ENCODE results near the gene LRRC57. TPM values are rescaled to one million over a fixed set of nuclear protein-coding genes. Genes with fewer than 3 reads are reported as not detected.

LRRC57 gene
- total RNA-seq, 1 donor from 2014 or later: 32.4 TPM

GRCh38 chr15:42504631-42505030 lies 44.0 kb downstream of the LRRC57 start:
- DNase-seq (ENCODE audit: low spot score): no peak
- no peak for TF ChIP-seq CTCF (IDR thresholded peaks at IDR 0.05)
- H3K4me3 Mint-ChIP-seq (ENCODE audit: unreplicated experiment): no peak overlapping the region
- H3K27ac Mint-ChIP-seq (ENCODE audit: unreplicated experiment): no peak overlapping the region
- no peaks in the 10 kb centered on the region for H3K27me3 Mint-ChIP-seq (ENCODE audit: low read depth)
- H3K9me3 Mint-ChIP-seq (ENCODE audit: low read depth): no peaks in the 10 kb centered on the region
- H3K4me1 Mint-ChIP-seq (ENCODE audit: low read depth): peaks cover 33% of the 10 kb centered on the region
- H3K36me3 Mint-ChIP-seq (ENCODE audit: low read depth): peaks cover 2% of the 10 kb centered on the region

GRCh38 chr15:42503825-42504224 lies 44.8 kb downstream of the LRRC57 start:
- DNase-seq (ENCODE audit: low spot score): no peak
- no peak for TF ChIP-seq CTCF (IDR thresholded peaks at IDR 0.05)
- no peaks in the 10 kb centered on the region for H3K27me3 Mint-ChIP-seq (ENCODE audit: low read depth)
- no peaks in the 10 kb centered on the region for H3K9me3 Mint-ChIP-seq (ENCODE audit: low read depth)
- peaks cover 39% of the 10 kb centered on the region for H3K4me1 Mint-ChIP-seq (ENCODE audit: low read depth)
- H3K27ac Mint-ChIP-seq (ENCODE audit: unreplicated experiment): no peak overlapping the region
- H3K36me3 Mint-ChIP-seq (ENCODE audit: low read depth): peaks cover under 1% of the 10 kb centered on the region
- H3K4me3 Mint-ChIP-seq (ENCODE audit: unreplicated experiment): no peak overlapping the region

GRCh38 chr15:42502477-42502876 lies 46.1 kb downstream of the LRRC57 start:
- no peak overlapping the region for H3K4me3 Mint-ChIP-seq (ENCODE audit: unreplicated experiment)
- H3K27me3 Mint-ChIP-seq (ENCODE audit: low read depth): no peaks in the 10 kb centered on the region
- peaks cover 47% of the 10 kb centered on the region for H3K4me1 Mint-ChIP-seq (ENCODE audit: low read depth)
- no peaks in the 10 kb centered on the region for H3K36me3 Mint-ChIP-seq (ENCODE audit: low read depth)
- no peak for TF ChIP-seq CTCF (IDR thresholded peaks at IDR 0.05)
- H3K27ac Mint-ChIP-seq (ENCODE audit: unreplicated experiment): no peak overlapping the region
- H3K9me3 Mint-ChIP-seq (ENCODE audit: low read depth): no peaks in the 10 kb centered on the region
- DNase-seq (ENCODE audit: low spot score): no peak

- peaks cover 54% of the 10 kb centered on the region for H3K4me1 Mint-ChIP-seq (ENCODE audit: low read depth)
- no peaks in the 10 kb centered on the region for H3K9me3 Mint-ChIP-seq (ENCODE audit: low read depth)
- H3K27ac Mint-ChIP-seq (ENCODE audit: unreplicated experiment): peak overlapping the region; percentile 82
- H3K4me3 Mint-ChIP-seq (ENCODE audit: unreplicated experiment): no peak overlapping the region
- no peaks in the 10 kb centered on the region for H3K36me3 Mint-ChIP-seq (ENCODE audit: low read depth)
- no peak for TF ChIP-seq CTCF (IDR thresholded peaks at IDR 0.05)
- DNase-seq (ENCODE audit: low spot score): no peak
- H3K27me3 Mint-ChIP-seq (ENCODE audit: low read depth): no peaks in the 10 kb centered on the region
Measured at GRCh38 chr15:42499858-42500609, 48.6 kb downstream of the LRRC57 start.

GRCh38 chr15:42498212-42499068 lies 50.2 kb downstream of the LRRC57 start:
- no peak for DNase-seq (ENCODE audit: low spot score)
- H3K4me3 Mint-ChIP-seq (ENCODE audit: unreplicated experiment): no peak overlapping the region
- peak overlapping the region; percentile 92 for H3K27ac Mint-ChIP-seq (ENCODE audit: unreplicated experiment)
- H3K36me3 Mint-ChIP-seq (ENCODE audit: low read depth): no peaks in the 10 kb centered on the region
- H3K27me3 Mint-ChIP-seq (ENCODE audit: low read depth): no peaks in the 10 kb centered on the region
- no peaks in the 10 kb centered on the region for H3K9me3 Mint-ChIP-seq (ENCODE audit: low read depth)
- H3K4me1 Mint-ChIP-seq (ENCODE audit: low read depth): peaks cover 63% of the 10 kb centered on the region
- TF ChIP-seq CTCF (IDR thresholded peaks at IDR 0.05): no peak
